Measurements from ENCODE around the gene BRPF3.
"Not testable (repeated sequence)": the region's sequence is repeated elsewhere in the genome, so short reads cannot be mapped to it uniquely, and the experiment has no call there.

BRPF3 gene

GRCh38 chr6:36200998-36201596, 4.6 kb downstream of the BRPF3 start:
- DNase-seq (ENCODE audit: low spot score): no peak

- no peak for DNase-seq (ENCODE audit: low spot score)
These were observed 5.1 kb downstream of the BRPF3 start for GRCh38 chr6:36201612-36202011.

DNA sequence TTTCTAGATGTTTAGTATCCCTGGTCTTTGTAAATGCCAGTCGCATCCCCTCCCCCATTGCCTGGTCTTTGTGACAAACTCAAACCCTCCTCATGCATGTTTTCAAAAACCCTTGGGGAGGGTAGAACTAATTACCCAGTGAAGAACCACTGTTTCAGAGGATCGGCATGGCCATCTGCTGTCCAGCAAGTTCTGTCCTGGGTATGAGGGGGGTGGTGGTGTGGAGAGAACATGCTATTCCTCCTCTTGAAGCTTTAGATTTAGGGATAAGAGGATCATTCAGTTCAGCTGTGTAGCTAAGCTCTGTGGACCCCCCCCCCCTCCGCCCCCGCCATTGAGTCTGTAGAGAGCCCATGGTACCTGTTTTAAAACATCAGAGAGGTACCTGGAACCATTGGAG, 5.6 kb downstream of the BRPF3 start:
- no peak for DNase-seq (ENCODE audit: low spot score)

- no peak for DNase-seq (ENCODE audit: low spot score)
These were observed 7.7 kb downstream of the BRPF3 start for GRCh38 chr6:36204068-36204753.

DNA sequence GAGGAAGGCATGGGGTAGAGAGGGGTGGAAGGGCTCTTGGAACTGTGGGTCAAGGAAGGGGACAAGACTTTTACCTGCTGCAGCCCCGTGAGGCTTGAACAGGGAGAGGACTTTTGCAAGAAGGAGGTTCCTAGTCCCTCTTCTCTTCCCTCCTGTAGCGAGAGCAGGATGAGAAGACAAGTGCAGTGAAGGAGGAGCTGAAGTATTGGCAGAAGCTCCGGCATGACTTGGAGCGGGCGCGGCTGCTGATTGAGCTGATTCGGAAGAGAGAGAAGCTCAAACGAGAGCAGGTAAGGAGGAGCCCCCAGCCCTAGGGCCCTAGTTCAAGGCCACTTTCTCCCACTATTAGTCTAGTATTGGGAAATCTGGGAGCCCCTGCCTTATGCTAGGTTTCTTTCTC, 10.6 kb downstream of the BRPF3 start:
- DNase-seq (ENCODE audit: low spot score): no peak

DNA sequence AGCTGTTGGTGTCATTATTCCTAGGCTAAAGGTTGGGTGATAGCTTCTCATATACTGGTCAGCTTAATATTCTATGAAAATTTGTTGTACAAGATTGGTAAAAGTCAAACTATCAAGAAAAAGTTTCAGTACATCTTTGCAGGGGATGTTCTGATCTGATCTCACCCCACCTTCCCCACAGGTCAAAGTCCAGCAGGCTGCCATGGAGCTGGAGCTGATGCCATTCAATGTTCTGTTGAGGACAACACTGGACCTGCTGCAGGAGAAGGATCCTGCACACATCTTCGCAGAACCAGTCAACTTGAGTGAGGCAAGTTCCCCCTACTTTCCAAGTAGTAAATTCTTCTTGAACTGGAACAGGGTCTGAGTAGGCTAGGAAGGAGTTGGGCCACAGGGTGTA, 13.1 kb downstream of the BRPF3 start:
- no peak for DNase-seq (ENCODE audit: low spot score)

- DNase-seq (ENCODE audit: low spot score): no peak
These were observed 13.6 kb downstream of the BRPF3 start for GRCh38 chr6:36210182-36210581.

DNA sequence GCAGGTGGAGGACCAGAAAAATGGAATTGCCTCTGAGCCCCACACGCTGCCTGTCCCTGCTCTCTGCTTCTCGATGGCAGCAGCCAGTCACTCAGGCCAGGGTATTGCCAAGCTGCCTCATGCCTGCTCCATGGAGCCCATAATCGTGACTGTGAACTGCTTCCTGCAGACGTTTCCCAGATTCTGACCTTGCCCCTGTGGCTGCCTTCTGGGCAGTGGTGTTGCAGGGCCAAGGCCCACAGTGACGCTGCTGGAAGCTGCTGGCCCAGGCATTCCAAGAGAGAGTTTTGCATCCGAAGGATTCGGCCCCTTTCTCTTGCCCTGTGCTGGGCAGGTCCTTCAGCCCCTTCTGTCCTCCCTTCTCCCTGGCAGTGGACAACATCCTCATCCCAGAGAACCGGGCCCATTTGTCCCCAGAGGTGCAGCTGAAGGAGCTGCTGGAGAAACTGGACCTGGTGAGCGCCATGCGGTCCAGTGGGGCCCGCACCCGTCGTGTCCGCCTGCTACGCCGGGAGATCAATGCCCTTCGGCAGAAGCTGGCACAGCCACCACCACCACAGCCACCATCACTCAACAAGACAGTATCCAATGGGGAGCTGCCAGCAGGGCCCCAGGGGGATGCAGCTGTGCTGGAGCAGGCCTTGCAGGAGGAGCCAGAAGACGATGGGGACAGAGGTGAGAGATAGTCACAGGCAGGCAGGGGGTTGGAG, 14.5 kb downstream of the BRPF3 start:
- no peak for DNase-seq (ENCODE audit: low spot score)

GRCh38 chr6:36216559-36216958, 20.0 kb downstream of the BRPF3 start:
- no peak for DNase-seq (ENCODE audit: low spot score)

GRCh38 chr6:36217188-36217587, 20.6 kb downstream of the BRPF3 start:
- DNase-seq (ENCODE audit: low spot score): no peak

- no peak for DNase-seq (ENCODE audit: low spot score)
These were observed 21.4 kb downstream of the BRPF3 start for GRCh38 chr6:36217946-36218345.

GRCh38 chr6:36218516-36218915, 22.0 kb downstream of the BRPF3 start:
- not testable (repeated sequence) for DNase-seq (ENCODE audit: low spot score)

- no peak for DNase-seq (ENCODE audit: low spot score)
These were observed 22.5 kb downstream of the BRPF3 start for GRCh38 chr6:36219081-36219480.

- DNase-seq (ENCODE audit: low spot score): no peak
These were observed 23.7 kb downstream of the BRPF3 start for GRCh38 chr6:36220226-36220625.

DNA sequence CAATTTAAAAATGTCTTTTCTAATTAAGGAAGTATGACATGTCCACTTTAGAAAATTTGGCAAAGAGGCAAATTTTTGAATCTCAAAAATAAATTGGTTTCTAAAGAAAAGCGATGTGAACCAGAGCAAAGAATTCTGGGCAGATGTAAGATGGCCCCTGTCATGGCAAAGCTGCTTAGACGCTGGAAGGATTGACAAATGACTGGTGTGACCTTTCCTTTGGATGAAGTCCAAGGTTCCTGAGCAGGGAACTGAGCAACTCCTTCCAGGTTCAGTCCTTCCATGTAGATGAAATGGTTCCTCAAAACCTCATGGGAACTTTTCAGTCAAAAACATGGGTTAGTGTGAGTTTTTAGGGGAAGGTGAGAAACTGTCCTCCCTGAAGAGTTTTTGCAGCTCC, 25.1 kb downstream of the BRPF3 start:
- no peak for DNase-seq (ENCODE audit: low spot score)

DNA sequence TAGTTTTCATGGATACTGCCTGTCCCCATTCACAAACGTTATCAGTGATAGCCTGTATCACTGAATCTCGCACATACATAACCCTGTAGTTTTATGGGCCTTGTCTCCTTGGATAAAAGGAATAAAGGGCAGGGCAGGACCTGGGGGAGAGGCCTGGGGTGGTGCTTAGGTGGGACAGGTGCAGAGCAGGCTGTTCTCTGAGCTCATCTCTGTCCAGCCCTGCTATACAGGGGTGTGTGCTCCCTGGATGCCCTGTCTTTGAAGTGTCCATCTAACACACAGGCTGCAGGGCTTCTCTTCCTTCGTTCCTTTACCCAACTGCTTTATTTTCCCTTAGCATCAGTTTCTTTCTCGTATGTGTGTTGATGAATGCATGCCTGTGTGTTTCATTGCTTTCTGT, 26.4 kb downstream of the BRPF3 start:
- no peak for DNase-seq (ENCODE audit: low spot score)

DNA sequence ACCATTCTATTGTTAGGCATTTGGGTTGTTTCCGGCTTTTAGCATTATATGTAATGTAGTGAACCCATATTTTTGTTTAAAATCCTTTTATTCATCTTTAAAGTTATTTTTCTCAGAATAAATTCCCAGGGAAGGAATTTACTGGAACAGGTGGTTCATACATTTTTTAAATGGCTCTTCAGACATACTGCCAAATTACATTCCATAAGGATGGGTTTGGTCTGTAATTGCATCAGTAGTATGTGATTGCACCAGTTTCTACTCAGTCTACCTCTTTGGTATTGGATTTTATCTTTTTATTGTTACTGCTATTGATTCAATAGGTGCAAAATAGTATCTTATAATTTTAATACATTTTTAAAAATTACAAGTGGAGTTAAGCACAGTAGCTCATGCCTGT, 27.2 kb downstream of the BRPF3 start:
- DNase-seq (ENCODE audit: low spot score): no peak

- DNase-seq (ENCODE audit: low spot score): no peak
These were observed 28.4 kb downstream of the BRPF3 start for GRCh38 chr6:36224918-36225461.

DNA sequence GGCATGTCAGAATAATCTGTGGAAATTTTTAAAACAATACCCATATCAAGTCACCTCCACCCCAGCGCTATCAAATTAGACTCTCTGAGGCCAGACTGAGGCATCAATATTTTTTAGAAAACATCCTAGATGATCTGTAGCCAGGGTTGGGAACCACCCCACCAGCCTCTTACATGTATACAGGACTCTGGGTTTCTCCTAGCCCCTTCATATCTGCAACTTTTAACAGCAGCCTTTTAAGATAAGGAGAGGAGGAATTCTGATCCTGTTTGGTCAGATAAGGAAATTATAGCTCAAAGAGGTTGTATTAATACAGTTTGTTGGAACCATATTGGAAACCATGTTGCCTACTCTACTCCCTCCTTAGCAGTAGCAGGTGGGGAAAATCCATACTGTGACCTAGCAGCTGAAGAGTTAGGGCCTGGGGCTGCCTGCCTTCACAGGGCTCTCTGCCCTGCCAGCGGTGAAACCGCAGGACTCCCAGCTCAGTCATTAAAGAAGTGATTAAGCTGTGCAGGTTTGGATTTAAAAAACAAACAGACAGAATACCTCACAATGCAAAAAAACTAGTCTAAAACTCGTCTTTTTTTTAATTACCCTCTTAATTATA, 30.0 kb downstream of the BRPF3 start:
- DNase-seq (ENCODE audit: low spot score): no peak

DNA sequence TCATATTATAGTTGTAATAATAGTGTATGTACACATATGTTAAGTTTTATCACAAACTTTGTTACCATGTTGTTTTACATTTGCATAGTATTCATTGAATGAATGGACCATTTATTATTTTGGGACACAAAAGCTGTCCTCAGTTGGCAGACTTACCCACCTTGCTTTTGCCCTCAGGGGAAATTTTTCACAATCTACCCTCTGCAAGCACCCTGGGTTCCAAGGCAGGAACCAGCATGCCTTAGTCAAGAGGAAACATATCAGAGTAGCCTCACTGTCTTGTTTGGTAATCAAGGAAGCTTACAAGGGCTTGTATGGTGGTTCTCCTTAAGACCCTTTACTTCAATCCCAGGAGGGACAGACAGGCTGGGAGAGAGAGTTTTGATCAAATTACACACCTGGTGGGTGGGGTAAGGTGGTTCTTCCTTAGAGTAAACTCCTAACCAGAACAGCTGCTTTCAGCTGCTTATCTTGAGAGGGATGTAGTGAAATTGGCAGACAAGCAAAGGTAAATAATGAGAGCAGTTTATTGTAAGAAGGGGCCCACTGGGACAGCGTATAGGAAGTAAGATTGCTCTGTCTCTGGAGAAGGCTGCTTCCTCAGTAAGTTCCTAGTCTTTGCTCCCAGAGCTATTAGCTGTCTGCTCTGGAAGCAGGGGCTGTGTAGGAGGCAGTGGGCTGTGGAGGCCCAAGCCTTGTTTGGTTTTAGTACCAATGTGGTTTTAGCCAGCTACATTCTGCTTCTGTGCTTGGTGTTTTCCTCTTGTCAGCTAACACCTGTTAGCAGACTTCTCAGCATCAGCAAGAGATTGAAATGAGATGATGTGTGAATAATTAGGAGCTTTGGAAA, 31.1 kb downstream of the BRPF3 start:
- DNase-seq (ENCODE audit: low spot score): no peak

GRCh38 chr6:36229223-36229622, 32.7 kb downstream of the BRPF3 start:
- no peak for DNase-seq (ENCODE audit: low spot score)

- no peak for DNase-seq (ENCODE audit: low spot score)
These were observed 33.8 kb downstream of the BRPF3 start for GRCh38 chr6:36230371-36230770.
